HepG2 (cell line): ENCODE data around the gene PGPEP1. TPM values are rescaled to one million over a fixed set of nuclear protein-coding genes. Genes with fewer than 3 reads are reported as not detected.

Experiments
- ETV6 ChIP-seq: sonication (generic); formaldehyde crosslinking; conservative IDR thresholded peaks from 2 replicates; pipeline ENCODE4 v1.4.0; 2020; ENCODE audit warnings: missing genetic modification reagents
- FLYWCH1 ChIP-seq: sonication (generic); formaldehyde crosslinking; IDR thresholded peaks from 2 replicates; pipeline ENCODE4 v1.8.1; 2023; ENCODE audit warnings: mild to moderate bottlenecking, missing genetic modification reagents
- FOSL2 ChIP-seq: sonication (generic); formaldehyde crosslinking; IDR thresholded peaks from 2 replicates; pipeline ENCODE4 v1.4.0; 2020; ENCODE audit warnings: missing genetic modification reagents
- GLI4 ChIP-seq: sonication (generic); formaldehyde crosslinking; IDR thresholded peaks from 2 replicates; pipeline ENCODE4 v1.5.1; 2020; ENCODE audit warnings: missing genetic modification reagents, mild to moderate bottlenecking, moderate library complexity, borderline replicate concordance
- HNRNPUL1 ChIP-seq: fragments of 200-400 bp; formaldehyde crosslinking; IDR thresholded peaks from 2 replicates; pipeline ENCODE4 v1.6.1; 2017; ENCODE audit warnings: low read depth, mild to moderate bottlenecking, low read length, moderate library complexity
- KLF6 ChIP-seq: IDR thresholded peaks from 2 replicates; pipeline ENCODE4 v1.8.0; 2016; ENCODE audit warnings: missing biosample characterization, missing genetic modification reagents
- MTA3 ChIP-seq: sonication (generic); formaldehyde crosslinking; IDR thresholded peaks from 2 replicates; pipeline ENCODE4 v1.4.0; 2020; ENCODE audit warnings: missing genetic modification reagents
- RFXAP ChIP-seq: sonication (generic); formaldehyde crosslinking; IDR thresholded peaks from 2 replicates; pipeline ENCODE4 v1.4.0; 2020; ENCODE audit warnings: missing genetic modification reagents, borderline replicate concordance
- SIN3A ChIP-seq: IDR thresholded peaks from 2 replicates; pipeline ENCODE4 v1.6.1; 2011; ENCODE audit warnings: low read depth, mild to moderate bottlenecking, control low read depth, low read length, borderline replicate concordance
- SMARCE1 ChIP-seq: fragments of 450-650 bp; IDR thresholded peaks from 2 replicates; pipeline ENCODE4 v1.6.1; 2017; ENCODE audit warnings: borderline replicate concordance
- TAF15 ChIP-seq: fragments of 200-400 bp; formaldehyde crosslinking; IDR thresholded peaks from one replicate; pipeline ENCODE4 v1.6.1; 2018; ENCODE audit warnings: mild to moderate bottlenecking, low read depth, low read length; ENCODE audit not compliant: poor library complexity, severe bottlenecking
- ZNF225 ChIP-seq: sonication (generic); formaldehyde crosslinking; IDR thresholded peaks from 2 replicates; pipeline ENCODE4 v1.4.0; 2020; ENCODE audit warnings: mild to moderate bottlenecking, missing genetic modification reagents
- ZNF382 ChIP-seq: sonication (generic); formaldehyde crosslinking; IDR thresholded peaks from 2 replicates; pipeline ENCODE4 v1.5.0; 2020; ENCODE audit warnings: missing genetic modification reagents, mild to moderate bottlenecking, borderline replicate concordance
- ZNF510 ChIP-seq: sonication (generic); formaldehyde crosslinking; IDR thresholded peaks from 2 replicates; pipeline ENCODE4 v1.4.0; 2020; ENCODE audit warnings: low read depth, mild to moderate bottlenecking, missing genetic modification reagents
- ZNF549 ChIP-seq: sonication (generic); formaldehyde crosslinking; IDR thresholded peaks from 2 replicates; pipeline ENCODE4 v1.5.0; 2020; ENCODE audit warnings: missing genetic modification reagents
- ZNF557 ChIP-seq: sonication (generic); formaldehyde crosslinking; IDR thresholded peaks from 2 replicates; pipeline ENCODE4 v1.4.0; 2020; ENCODE audit warnings: missing genetic modification reagents
- ZNF607 ChIP-seq: sonication (generic); formaldehyde crosslinking; IDR thresholded peaks from 2 replicates; pipeline ENCODE4 v1.5.1; 2020; ENCODE audit warnings: missing genetic modification reagents, mild to moderate bottlenecking, borderline replicate concordance
- ZNF644 ChIP-seq: IDR thresholded peaks from 2 replicates; pipeline ENCODE4 v1.6.1; 2016; ENCODE audit warnings: low read depth
- ZNF670 ChIP-seq: sonication (generic); formaldehyde crosslinking; IDR thresholded peaks from 2 replicates; pipeline ENCODE4 v1.8.0; 2022; ENCODE audit warnings: mild to moderate bottlenecking, missing genetic modification reagents, borderline replicate concordance
- ZNF878 ChIP-seq: sonication (generic); formaldehyde crosslinking; IDR thresholded peaks from 2 replicates; pipeline ENCODE4 v1.8.1; 2023; ENCODE audit warnings: mild to moderate bottlenecking, missing genetic modification reagents, moderate library complexity
- ZSCAN9 ChIP-seq: IDR thresholded peaks from 2 replicates; pipeline ENCODE4 v1.6.1; 2016; ENCODE audit warnings: borderline replicate concordance
- polyA plus RNA-seq, 8 experiments: library from polyadenylated mRNA; depleted of rRNA in 3 of 8; stranded (reverse) in 7 of 8; unstranded in 1 of 8; fragments of >200 nt; fragmentation: Illumina TruSeq in 4 of 8; extraction: Trizol in 4 of 8; gene quantifications; 2 replicates each; pipeline versions ENCODE4 v1.2.1 to v1.2.3, GENCODE V29; 2011 to 2016; ENCODE audit warnings: low read depth in 4 of 8, missing spikeins in 1 of 8, mixed read lengths in 1 of 8; ENCODE audit not compliant: insufficient read depth in 1 of 8
- total RNA-seq, 5 experiments: library from RNA; depleted of rRNA; stranded (reverse); fragments of >200 nt; fragmentation: Illumina TruSeq; extraction: Trizol; gene quantifications; 2 replicates each; pipeline ENCODE4 v1.2.3, GENCODE V29; 2016; ENCODE audit warnings: low read depth in 1 of 5
- TF ChIP-seq, protein P1 (sequence below): sonication (generic); formaldehyde crosslinking; IDR thresholded peaks from 2 replicates; pipeline ENCODE4 v1.4.0; 2020; ENCODE audit warnings: mild to moderate bottlenecking, missing genetic modification reagents
- TF ChIP-seq, protein P2 (sequence below): sonication (generic); formaldehyde crosslinking; IDR thresholded peaks from 2 replicates; pipeline ENCODE4 v1.5.1; 2020; ENCODE audit warnings: missing genetic modification reagents, mild to moderate bottlenecking, borderline replicate concordance
- TF ChIP-seq, protein P3 (sequence below): sonication (generic); formaldehyde crosslinking; IDR thresholded peaks from 2 replicates; pipeline ENCODE4 v1.8.1; 2022; ENCODE audit warnings: mild to moderate bottlenecking, missing genetic modification reagents
- TF ChIP-seq, protein P4 (sequence below): IDR thresholded peaks from 2 replicates; pipeline ENCODE4 v1.6.1; 2016; ENCODE audit warnings: mild to moderate bottlenecking

The PGPEP1 gene
- total and polyA plus RNA-seq, 2 of the 13 experiments (the other 11 are each of a cell fraction or from before 2014, with no cell fraction given): 53.1 to 56.6 TPM

DNA sequence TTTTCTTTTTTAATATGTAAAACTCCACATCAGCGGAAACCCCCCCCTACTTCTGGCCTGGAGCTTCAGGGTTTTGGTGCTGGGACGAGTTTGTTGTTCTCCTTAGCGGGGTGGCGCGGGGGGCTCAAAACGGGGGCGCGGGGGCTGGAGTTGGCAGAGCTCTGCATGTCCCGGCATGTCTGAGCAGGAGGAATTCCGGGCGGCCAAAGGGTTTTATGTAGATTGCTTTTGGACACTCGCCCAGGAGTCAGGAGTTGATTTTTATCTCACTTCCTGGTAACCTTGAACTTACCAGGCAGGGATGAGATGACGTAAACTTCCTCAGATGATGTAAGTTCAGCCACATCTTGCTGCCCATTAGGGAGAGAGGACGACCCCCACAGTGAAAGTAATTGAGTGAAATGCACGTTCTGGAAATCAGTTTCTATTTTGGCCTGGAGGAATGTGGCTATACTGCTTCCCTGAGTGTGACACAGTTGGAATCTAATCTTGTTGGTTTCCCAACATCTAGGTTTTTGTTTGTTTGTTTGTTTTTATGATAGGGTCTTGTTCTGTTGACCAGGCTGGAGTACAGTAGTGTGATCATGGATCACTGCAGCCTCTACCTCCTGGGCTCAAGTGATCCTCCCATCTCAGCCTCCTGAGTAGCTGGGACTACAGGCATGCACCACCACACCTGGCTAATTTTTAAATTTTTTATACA is 24.6 kb downstream of the PGPEP1 start (continued):
- TF ChIP-seq RFXAP (CRISPR knock-in tag) (no peak), ZNF382 (CRISPR knock-in tag) (no peak), SMARCE1 (no peak), ZNF644 (CRISPR knock-in tag) (no peak), TAF15 (no peak), FOSL2 (CRISPR knock-in tag) (peak; percentile 88), ZNF670 (CRISPR knock-in tag) (0 out of 2 replicates have a peak, but pooled peaks have one; percentile 60), ZSCAN9 (CRISPR knock-in tag) (no peak), HNRNPUL1 (no peak), ZNF510 (CRISPR knock-in tag) (no peak), SIN3A (no peak), ZNF878 (CRISPR knock-in tag) (0 out of 2 replicates have a peak, but pooled peaks have one; percentile 43), KLF6 (CRISPR knock-in tag) (0 out of 2 replicates have a peak, but pooled peaks have one; percentile 68), ZNF607 (CRISPR knock-in tag) (0 out of 2 replicates have a peak, but pooled peaks have one; percentile 41), ZNF225 (no peak), GLI4 (CRISPR knock-in tag) (no peak), ZNF557 (CRISPR knock-in tag) (no peak), MTA3 (CRISPR knock-in tag) (no peak), FLYWCH1 (no peak), ETV6 (peak; percentile 65; the same call in 1 of the 2 replicates), ZNF549 (no peak)
- TF ChIP-seq, protein P1, sequence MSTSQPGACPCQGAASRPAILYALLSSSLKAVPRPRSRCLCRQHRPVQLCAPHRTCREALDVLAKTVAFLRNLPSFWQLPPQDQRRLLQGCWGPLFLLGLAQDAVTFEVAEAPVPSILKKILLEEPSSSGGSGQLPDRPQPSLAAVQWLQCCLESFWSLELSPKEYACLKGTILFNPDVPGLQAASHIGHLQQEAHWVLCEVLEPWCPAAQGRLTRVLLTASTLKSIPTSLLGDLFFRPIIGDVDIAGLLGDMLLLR (CRISPR knock-in tag): no peak
- TF ChIP-seq, protein P2, sequence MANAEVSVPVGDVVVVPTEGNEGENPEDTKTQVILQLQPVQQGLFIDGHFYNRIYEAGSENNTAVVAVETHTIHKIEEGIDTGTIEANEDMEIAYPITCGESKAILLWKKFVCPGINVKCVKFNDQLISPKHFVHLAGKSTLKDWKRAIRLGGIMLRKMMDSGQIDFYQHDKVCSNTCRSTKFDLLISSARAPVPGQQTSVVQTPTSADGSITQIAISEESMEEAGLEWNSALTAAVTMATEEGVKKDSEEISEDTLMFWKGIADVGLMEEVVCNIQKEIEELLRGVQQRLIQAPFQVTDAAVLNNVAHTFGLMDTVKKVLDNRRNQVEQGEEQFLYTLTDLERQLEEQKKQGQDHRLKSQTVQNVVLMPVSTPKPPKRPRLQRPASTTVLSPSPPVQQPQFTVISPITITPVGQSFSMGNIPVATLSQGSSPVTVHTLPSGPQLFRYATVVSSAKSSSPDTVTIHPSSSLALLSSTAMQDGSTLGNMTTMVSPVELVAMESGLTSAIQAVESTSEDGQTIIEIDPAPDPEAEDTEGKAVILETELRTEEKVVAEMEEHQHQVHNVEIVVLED (CRISPR knock-in tag): no peak
- TF ChIP-seq, protein P3, sequence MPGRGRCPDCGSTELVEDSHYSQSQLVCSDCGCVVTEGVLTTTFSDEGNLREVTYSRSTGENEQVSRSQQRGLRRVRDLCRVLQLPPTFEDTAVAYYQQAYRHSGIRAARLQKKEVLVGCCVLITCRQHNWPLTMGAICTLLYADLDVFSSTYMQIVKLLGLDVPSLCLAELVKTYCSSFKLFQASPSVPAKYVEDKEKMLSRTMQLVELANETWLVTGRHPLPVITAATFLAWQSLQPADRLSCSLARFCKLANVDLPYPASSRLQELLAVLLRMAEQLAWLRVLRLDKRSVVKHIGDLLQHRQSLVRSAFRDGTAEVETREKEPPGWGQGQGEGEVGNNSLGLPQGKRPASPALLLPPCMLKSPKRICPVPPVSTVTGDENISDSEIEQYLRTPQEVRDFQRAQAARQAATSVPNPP (CRISPR knock-in tag): no peak
- TF ChIP-seq, protein P4, sequence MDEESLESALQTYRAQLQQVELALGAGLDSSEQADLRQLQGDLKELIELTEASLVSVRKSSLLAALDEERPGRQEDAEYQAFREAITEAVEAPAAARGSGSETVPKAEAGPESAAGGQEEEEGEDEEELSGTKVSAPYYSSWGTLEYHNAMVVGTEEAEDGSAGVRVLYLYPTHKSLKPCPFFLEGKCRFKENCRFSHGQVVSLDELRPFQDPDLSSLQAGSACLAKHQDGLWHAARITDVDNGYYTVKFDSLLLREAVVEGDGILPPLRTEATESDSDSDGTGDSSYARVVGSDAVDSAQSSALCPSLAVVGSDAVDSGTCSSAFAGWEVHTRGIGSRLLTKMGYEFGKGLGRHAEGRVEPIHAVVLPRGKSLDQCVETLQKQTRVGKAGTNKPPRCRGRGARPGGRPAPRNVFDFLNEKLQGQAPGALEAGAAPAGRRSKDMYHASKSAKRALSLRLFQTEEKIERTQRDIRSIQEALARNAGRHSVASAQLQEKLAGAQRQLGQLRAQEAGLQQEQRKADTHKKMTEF (CRISPR knock-in tag): peak; percentile 75; the same call in 1 of the 2 replicates
